K562 (cell line): Measurements from ENCODE around the gene XPC. TPM values are rescaled to one million over a fixed set of nuclear protein-coding genes. Genes with fewer than 3 reads are reported as not detected.

Source experiments
- ARID3A ChIP-seq: IDR thresholded peaks from 2 replicates; pipeline ENCODE4 v1.6.1; 2012; ENCODE audit warnings: low read depth, low read length, improper control_type of control experiment, borderline replicate concordance
- BCL6 ChIP-seq: fragments of 250-450 bp; sonication (Bioruptor Pico); IDR thresholded peaks from 2 replicates; pipeline ENCODE4 v1.4.0; 2020
- EZH2 ChIP-seq: IDR thresholded peaks from 2 replicates; pipeline ENCODE4 v1.6.1; 2012; ENCODE audit warnings: low read depth, mild to moderate bottlenecking, inconsistent platforms, low read length, borderline replicate concordance
- HES1 ChIP-seq: fragments of 450-650 bp; IDR thresholded peaks from 2 replicates; pipeline ENCODE4 v1.6.1; 2016; ENCODE audit warnings: low read depth, mild to moderate bottlenecking, moderate library complexity
- IRF9 ChIP-seq: fragments of 450-650 bp; IDR thresholded peaks from 2 replicates; pipeline ENCODE4 v1.6.1; 2016; ENCODE audit warnings: missing biosample characterization, missing genetic modification characterization
- POLR2A ChIP-seq: fragments of 450-650 bp; conservative IDR thresholded peaks from 2 replicates; pipeline ENCODE4 v1.6.1; 2016
- POLR2AphosphoS5 ChIP-seq: IDR thresholded peaks from 2 replicates; pipeline ENCODE4 v1.6.1; 2011; ENCODE audit warnings: mild to moderate bottlenecking, low read depth, low read length, moderate library complexity; ENCODE audit not compliant: control insufficient read depth, insufficient read depth
- RBM25 ChIP-seq: fragments of 200-400 bp; formaldehyde crosslinking; IDR thresholded peaks from 2 replicates; pipeline ENCODE4 v1.6.1; 2018; ENCODE audit warnings: low read length, low read depth, moderate library complexity; ENCODE audit not compliant: severe bottlenecking
- RBM34 ChIP-seq: fragments of 200-400 bp; formaldehyde crosslinking; IDR thresholded peaks from 2 replicates; pipeline ENCODE4 v1.6.1; 2018; ENCODE audit warnings: low read length, borderline replicate concordance; ENCODE audit not compliant: insufficient read depth
- SP1 ChIP-seq: sonication (generic); formaldehyde crosslinking; IDR thresholded peaks from 2 replicates; pipeline ENCODE4 v1.8.1; 2022; ENCODE audit warnings: mild to moderate bottlenecking, missing genetic modification reagents
- TAF7 ChIP-seq: fragments of 450-650 bp; IDR thresholded peaks from 2 replicates; pipeline ENCODE4 v1.6.1; 2016; ENCODE audit warnings: missing genetic modification characterization, missing compliant biosample characterization
- THRA ChIP-seq: fragments of 450-650 bp; IDR thresholded peaks from 2 replicates; pipeline ENCODE4 v1.6.1; 2017; ENCODE audit warnings: mild to moderate bottlenecking, moderate library complexity
- USF1 ChIP-seq: sonication (generic); formaldehyde crosslinking; IDR thresholded peaks from 2 replicates; pipeline ENCODE4 v1.9.0; 2022; ENCODE audit warnings: mild to moderate bottlenecking, missing genetic modification reagents
- ZKSCAN8 ChIP-seq: fragments of 200-800 bp; sonication (Bioruptor generic); IDR thresholded peaks from 2 replicates; pipeline ENCODE4 v1.6.1; 2016; ENCODE audit warnings: missing genetic modification characterization, missing compliant biosample characterization
- ZNF140 ChIP-seq: fragments of 250-450 bp; sonication (Bioruptor Pico); IDR thresholded peaks from 2 replicates; pipeline ENCODE4 v1.8.0; 2021; ENCODE audit warnings: moderate library complexity, mild to moderate bottlenecking, inconsistent platforms
- ZNF609 ChIP-seq: sonication (generic); formaldehyde crosslinking; IDR thresholded peaks from 2 replicates; pipeline ENCODE4 v1.8.1; 2023; ENCODE audit warnings: missing genetic modification reagents, mild to moderate bottlenecking, borderline replicate concordance
- ZNF780A ChIP-seq: fragments of 250-450 bp; sonication (Bioruptor Pico); IDR thresholded peaks from 2 replicates; pipeline ENCODE4 v1.5.0; 2021; ENCODE audit warnings: mild to moderate bottlenecking
- polyA plus RNA-seq, 8 experiments: library from polyadenylated mRNA; depleted of rRNA in 4 of 8; stranded (reverse) in 5 of 8; unstranded in 3 of 8; fragments of >200 nt; fragmentation: Nextera tagmentation in 2 of 8; fragmentation: Illumina TruSeq in 1 of 8; extraction: Ambion mirVana in 2 of 8; extraction: Trizol in 1 of 8; gene quantifications; 2 replicates each; pipeline versions ENCODE4 v1.2.1 to v1.2.3, GENCODE V29; 2011 to 2014; ENCODE audit warnings: inconsistent platforms in 1 of 8, missing spikeins in 1 of 8
- total RNA-seq, 7 experiments: library from RNA; depleted of rRNA in 6 of 7; stranded (reverse); fragments of >200 nt in 6 of 7; fragmentation: Illumina TruSeq in 2 of 7; extraction: Trizol in 2 of 7; gene quantifications; 2 replicates each; pipeline versions ENCODE4 v1.2.1 to v1.2.3, GENCODE V29; 2011 to 2021; ENCODE audit warnings: low replicate concordance in 1 of 7

Gene XPC
- total and polyA plus RNA-seq, 9 of the 15 experiments (the other 6 are each of a cell fraction or from before 2014, with no cell fraction given): 3.8 to 54.7 (median 41.3) TPM

GRCh38 chr3:14124223-14124614, 54.2 kb downstream of the XPC start (continued):
- TF ChIP-seq ARID3A (no peak), SP1 (CRISPR knock-in tag) (no peak; the same call in 1 of the 2 replicates), ZNF780A (CRISPR knock-in tag) (no peak), EZH2 (no peak), IRF9 (tag) (no peak), ZNF140 (CRISPR knock-in tag) (no peak), POLR2AphosphoS5 (no peak), BCL6 (CRISPR knock-in tag) (no peak), THRA (no peak), USF1 (peak; percentile 54; the same call in 1 of the 2 replicates), RBM34 (no peak), RBM25 (no peak), HES1 (no peak), ZKSCAN8 (CRISPR knock-in tag) (peak; percentile 38; the same call in 1 of the 2 replicates), POLR2A (peak; percentile 53), ZNF609 (CRISPR knock-in tag) (no peak), TAF7 (tag) (no peak)
